Activated naive CD8-positive, alpha-beta T cell treated with anti-CD3 and anti-CD28 coated beads, Interleukin-2, amount 50 U/mL, for 24 hours (primary cell): ENCODE data around the gene RXFP1.
"Not testable (repeated sequence)": the region's sequence is repeated elsewhere in the genome, so short reads cannot be mapped to it uniquely, and the experiment has no call there.

Source experiments
- ATAC-seq: fragments of 150-1000 bp; cut with Tn5 transposase; one replicate; pipeline ENCODE4 v1.10.0; 2021
- DNase-seq: peaks from one replicate; pipeline ENCODE4 v3.0.0; 2021
- H3K27ac Mint-ChIP-seq: one replicate; pipeline ENCODE4 v1.8.0; 2021; ENCODE audit warnings: mild to moderate bottlenecking, mixed read lengths
- H3K27me3 Mint-ChIP-seq: one replicate; pipeline ENCODE4 v1.8.0; 2021; ENCODE audit warnings: mixed read lengths
- H3K36me3 Mint-ChIP-seq: one replicate; pipeline ENCODE4 v1.8.0; 2021; ENCODE audit warnings: low read depth, mixed read lengths
- H3K4me1 Mint-ChIP-seq: one replicate; pipeline ENCODE4 v1.8.0; 2021; ENCODE audit warnings: mixed read lengths
- H3K4me3 Mint-ChIP-seq: one replicate; pipeline ENCODE4 v1.8.0; 2021; ENCODE audit warnings: mild to moderate bottlenecking, moderate library complexity, mixed read lengths
- H3K9me3 Mint-ChIP-seq: one replicate; pipeline ENCODE4 v1.8.0; 2021; ENCODE audit warnings: mixed read lengths

RXFP1 gene

DNA sequence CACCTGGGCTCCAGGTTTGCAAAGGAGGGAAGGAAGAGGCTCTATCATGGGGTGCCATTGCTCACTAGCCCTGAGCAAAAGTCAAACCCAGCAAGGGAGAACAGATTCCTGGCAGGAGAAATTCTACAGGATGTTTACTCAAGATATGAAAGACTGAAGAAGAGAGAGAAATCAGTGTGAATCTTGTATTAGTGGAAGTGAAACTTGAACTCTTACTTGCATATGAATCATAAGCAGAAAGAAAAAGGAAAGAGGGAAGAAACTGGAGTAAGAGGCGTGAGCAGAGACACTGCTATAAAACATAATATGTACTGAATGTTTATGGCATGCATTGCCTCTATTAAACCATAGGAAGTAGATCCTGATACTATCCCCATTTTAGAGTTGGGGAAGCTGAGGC, 89.1 kb downstream of the RXFP1 start:
- H3K27me3 Mint-ChIP-seq, result peaks cover 10% of the 10 kb centered on the region
- H3K36me3 Mint-ChIP-seq, result no peaks in the 10 kb centered on the region
- H3K27ac Mint-ChIP-seq, result no peak overlapping the region
- ATAC-seq (peak; percentile 43), DNase-seq (no peak)
- no peaks in the 10 kb centered on the region for H3K4me1 Mint-ChIP-seq
- H3K4me3 Mint-ChIP-seq, result no peak overlapping the region
- no peaks in the 10 kb centered on the region for H3K9me3 Mint-ChIP-seq

GRCh38 chr4:158613046-158613445, 91.4 kb downstream of the RXFP1 start:
- Mint-ChIP-seq H3K9me3 (no peaks in the 10 kb centered on the region), H3K4me3 (no peak overlapping the region), H3K36me3 (no peaks in the 10 kb centered on the region), H3K4me1 (no peaks in the 10 kb centered on the region), H3K27ac (no peak overlapping the region), H3K27me3 (peaks cover 12% of the 10 kb centered on the region)
- ATAC-seq, result no peak
- DNase-seq, result no peak

GRCh38 chr4:158617956-158618355, 96.3 kb downstream of the RXFP1 start:
- no peak overlapping the region for H3K4me3 Mint-ChIP-seq
- ATAC-seq, result no peak
- DNase-seq, result no peak
- H3K9me3 Mint-ChIP-seq, result no peaks in the 10 kb centered on the region
- no peak overlapping the region for H3K27ac Mint-ChIP-seq
- no peaks in the 10 kb centered on the region for H3K4me1 Mint-ChIP-seq
- H3K36me3 Mint-ChIP-seq, result no peaks in the 10 kb centered on the region
- H3K27me3 Mint-ChIP-seq, result peaks cover 18% of the 10 kb centered on the region

GRCh38 chr4:158621729-158622128, 100.0 kb downstream of the RXFP1 start:
- Mint-ChIP-seq H3K27ac (no peak overlapping the region), H3K9me3 (no peaks in the 10 kb centered on the region), H3K4me1 (no peaks in the 10 kb centered on the region), H3K36me3 (no peaks in the 10 kb centered on the region), H3K4me3 (no peak overlapping the region), H3K27me3 (peaks cover 10% of the 10 kb centered on the region)
- ATAC-seq (no peak), DNase-seq (no peak)

- H3K4me3 Mint-ChIP-seq, result no peak overlapping the region
- DNase-seq, result no peak
Observed at GRCh38 chr4:158622251-158622650, 100.6 kb downstream of the RXFP1 start.

GRCh38 chr4:158624889-158625478, 103.3 kb downstream of the RXFP1 start:
- Mint-ChIP-seq H3K36me3 (no peaks in the 10 kb centered on the region), H3K27ac (no peak overlapping the region), H3K4me1 (no peaks in the 10 kb centered on the region), H3K4me3 (no peak overlapping the region), H3K27me3 (peaks cover 14% of the 10 kb centered on the region), H3K9me3 (no peaks in the 10 kb centered on the region)
- DNase-seq (no peak), ATAC-seq (no peak)

More at GRCh38 chr4:158622251-158622650, 100.6 kb downstream of the RXFP1 start:
- ATAC-seq, result no peak
- Mint-ChIP-seq H3K9me3 (no peaks in the 10 kb centered on the region), H3K4me1 (no peaks in the 10 kb centered on the region), H3K36me3 (no peaks in the 10 kb centered on the region), H3K27me3 (peaks cover 10% of the 10 kb centered on the region), H3K27ac (no peak overlapping the region)

GRCh38 chr4:158625544-158625943, 103.9 kb downstream of the RXFP1 start:
- H3K4me1 Mint-ChIP-seq, result no peaks in the 10 kb centered on the region
- H3K27me3 Mint-ChIP-seq, result peaks cover 14% of the 10 kb centered on the region
- H3K9me3 Mint-ChIP-seq, result no peaks in the 10 kb centered on the region
- DNase-seq, result no peak
- ATAC-seq, result no peak
- H3K4me3 Mint-ChIP-seq, result no peak overlapping the region
- no peaks in the 10 kb centered on the region for H3K36me3 Mint-ChIP-seq
- no peak overlapping the region for H3K27ac Mint-ChIP-seq

- peaks cover 10% of the 10 kb centered on the region for H3K27me3 Mint-ChIP-seq
- H3K9me3 Mint-ChIP-seq, result no peaks in the 10 kb centered on the region
- DNase-seq, result no peak
- no peak overlapping the region for H3K4me3 Mint-ChIP-seq
- ATAC-seq, result no peak
- H3K27ac Mint-ChIP-seq, result no peak overlapping the region
- H3K36me3 Mint-ChIP-seq, result no peaks in the 10 kb centered on the region
- no peaks in the 10 kb centered on the region for H3K4me1 Mint-ChIP-seq
Observed at GRCh38 chr4:158630893-158631292, 109.2 kb downstream of the RXFP1 start.

- ATAC-seq (no peak), DNase-seq (no peak)
- H3K36me3 Mint-ChIP-seq, result no peaks in the 10 kb centered on the region
- peaks cover 7% of the 10 kb centered on the region for H3K27me3 Mint-ChIP-seq
- H3K27ac Mint-ChIP-seq, result no peak overlapping the region
- no peaks in the 10 kb centered on the region for H3K4me1 Mint-ChIP-seq
- no peaks in the 10 kb centered on the region for H3K9me3 Mint-ChIP-seq
- H3K4me3 Mint-ChIP-seq, result no peak overlapping the region
Observed at GRCh38 chr4:158636619-158637018, 114.9 kb downstream of the RXFP1 start.

DNA sequence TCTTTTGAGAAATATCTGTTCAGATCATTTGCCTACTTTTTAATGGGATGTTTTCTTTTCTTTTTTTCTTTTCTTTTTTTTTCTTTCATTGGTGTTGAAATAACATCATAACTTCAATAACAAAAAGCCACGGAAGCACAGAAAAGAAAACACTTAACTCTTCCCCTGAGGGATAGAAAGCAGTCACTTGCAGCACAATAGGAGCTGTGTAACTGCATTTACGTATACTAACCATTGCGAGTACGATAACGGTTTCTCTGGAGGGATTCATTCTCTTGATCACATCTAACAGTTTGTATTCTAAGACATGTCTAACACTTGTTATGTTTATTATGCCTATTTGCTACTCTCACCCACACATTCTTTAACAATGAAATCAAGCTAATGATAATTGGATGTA, 122.7 kb downstream of the RXFP1 start:
- Mint-ChIP-seq H3K4me1 (no peaks in the 10 kb centered on the region), H3K9me3 (peaks cover 3% of the 10 kb centered on the region), H3K27me3 (peaks cover 10% of the 10 kb centered on the region), H3K27ac (no peak overlapping the region), H3K4me3 (no peak overlapping the region), H3K36me3 (no peaks in the 10 kb centered on the region)
- DNase-seq (no peak), ATAC-seq (no peak)

DNA sequence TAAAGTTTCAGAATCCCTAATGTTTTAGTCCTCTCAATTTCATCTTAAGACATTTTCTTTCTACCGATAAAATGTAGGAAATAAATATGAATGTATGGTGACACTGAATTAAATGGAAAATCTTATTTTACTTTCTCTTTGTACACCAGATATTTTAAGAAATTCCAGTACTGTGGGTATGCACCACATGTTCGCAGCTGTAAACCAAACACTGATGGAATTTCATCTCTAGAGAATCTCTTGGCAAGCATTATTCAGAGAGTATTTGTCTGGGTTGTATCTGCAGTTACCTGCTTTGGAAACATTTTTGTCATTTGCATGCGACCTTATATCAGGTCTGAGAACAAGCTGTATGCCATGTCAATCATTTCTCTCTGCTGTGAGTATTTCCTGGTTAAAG, 123.1 kb downstream of the RXFP1 start:
- Mint-ChIP-seq H3K9me3 (peaks cover 3% of the 10 kb centered on the region), H3K4me1 (no peaks in the 10 kb centered on the region), H3K4me3 (no peak overlapping the region), H3K27me3 (peaks cover 10% of the 10 kb centered on the region), H3K27ac (no peak overlapping the region), H3K36me3 (no peaks in the 10 kb centered on the region)
- ATAC-seq, result no peak
- DNase-seq, result no peak

- H3K27me3 Mint-ChIP-seq, result peaks cover 8% of the 10 kb centered on the region
- no peak overlapping the region for H3K4me3 Mint-ChIP-seq
- no peaks in the 10 kb centered on the region for H3K36me3 Mint-ChIP-seq
- DNase-seq, result no peak
- H3K9me3 Mint-ChIP-seq, result no peaks in the 10 kb centered on the region
- peaks cover 6% of the 10 kb centered on the region for H3K4me1 Mint-ChIP-seq
- H3K27ac Mint-ChIP-seq, result no peak overlapping the region
- ATAC-seq, result no peak
Observed at GRCh38 chr4:158649111-158649680, 127.5 kb downstream of the RXFP1 start.

GRCh38 chr4:158652920-158653319, 131.2 kb downstream of the RXFP1 start:
- Mint-ChIP-seq H3K27me3 (peaks cover 2% of the 10 kb centered on the region), H3K27ac (no peak overlapping the region), H3K36me3 (no peaks in the 10 kb centered on the region), H3K4me1 (peaks cover 6% of the 10 kb centered on the region), H3K9me3 (no peaks in the 10 kb centered on the region), H3K4me3 (peak overlapping the region; percentile 32)
- ATAC-seq (no peak), DNase-seq (no peak)

DNA sequence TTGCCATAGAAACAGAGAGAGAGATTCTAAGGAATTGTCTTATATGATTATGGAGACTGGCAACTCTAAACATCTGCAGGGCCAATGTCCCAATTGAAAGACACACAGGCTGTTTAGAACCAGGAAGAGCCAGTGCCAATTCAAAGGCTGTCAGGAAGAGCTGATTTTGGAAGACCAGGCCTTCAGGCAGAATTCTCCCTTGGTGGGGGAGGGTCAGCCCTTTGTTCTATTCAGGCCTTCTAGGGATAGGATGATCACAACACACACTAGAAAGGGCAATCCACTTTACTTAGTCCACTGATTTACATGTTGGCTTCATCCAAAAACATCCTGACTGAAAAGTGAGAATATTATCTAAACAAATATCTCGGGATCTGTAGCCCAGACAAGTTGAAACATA, 134.8 kb downstream of the RXFP1 start:
- Mint-ChIP-seq H3K4me3 (no peak overlapping the region), H3K4me1 (peaks cover 6% of the 10 kb centered on the region), H3K36me3 (no peaks in the 10 kb centered on the region), H3K27ac (no peak overlapping the region), H3K27me3 (peaks cover 2% of the 10 kb centered on the region), H3K9me3 (no peaks in the 10 kb centered on the region)
- no peak for DNase-seq
- no peak for ATAC-seq

GRCh38 chr4:158657291-158657690, 135.6 kb downstream of the RXFP1 start:
- H3K9me3 Mint-ChIP-seq, result no peaks in the 10 kb centered on the region
- no peak for DNase-seq
- no peak overlapping the region for H3K4me3 Mint-ChIP-seq
- peaks cover 2% of the 10 kb centered on the region for H3K27me3 Mint-ChIP-seq
- no peak for ATAC-seq
- no peaks in the 10 kb centered on the region for H3K36me3 Mint-ChIP-seq
- H3K4me1 Mint-ChIP-seq, result peaks cover 6% of the 10 kb centered on the region
- H3K27ac Mint-ChIP-seq, result no peak overlapping the region

DNA sequence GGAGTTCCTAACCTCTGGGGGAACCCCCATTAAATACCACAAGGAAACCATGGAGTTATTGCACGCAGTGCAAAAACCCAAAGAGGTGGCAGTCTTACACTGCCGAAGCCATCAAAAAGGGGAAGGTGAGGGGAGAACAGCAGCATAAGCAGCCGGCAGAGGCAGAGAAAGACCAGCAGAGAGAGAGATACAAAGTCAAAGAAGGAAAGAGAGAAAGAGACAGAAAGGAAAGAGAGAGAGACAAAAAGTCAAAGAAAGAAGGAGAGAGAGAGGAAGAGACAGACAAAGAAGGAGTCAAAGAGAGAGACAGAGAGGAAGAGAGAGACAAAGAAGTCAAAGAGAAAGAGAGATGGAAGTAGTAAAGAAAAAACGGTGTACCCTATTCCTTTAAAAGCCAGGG, 141.6 kb downstream of the RXFP1 start:
- not testable (repeated sequence) for H3K27me3 Mint-ChIP-seq, H3K4me1 Mint-ChIP-seq, DNase-seq, ATAC-seq, H3K27ac Mint-ChIP-seq, H3K9me3 Mint-ChIP-seq, H3K4me3 Mint-ChIP-seq
- peaks cover 11% of the 10 kb centered on the region for H3K36me3 Mint-ChIP-seq
